H9 (cell line): ENCODE results near the gene APOL4. TPM values are rescaled to one million over a fixed set of nuclear protein-coding genes. Genes with fewer than 3 reads are reported as not detected.
"Not testable (repeated sequence)": the region's sequence is repeated elsewhere in the genome, so short reads cannot be mapped to it uniquely, and the experiment has no call there.

ENCODE experiments used
- DNase-seq: peaks from one replicate; pipeline ENCODE4 v3.0.0-alpha.2; 2017
- H2AFZ ChIP-seq: one replicate; pipeline ENCODE4 v1.6.1; 2013; ENCODE audit warnings: mild to moderate bottlenecking, low read length, control low read depth, moderate library complexity
- H2AK5ac ChIP-seq: 2 replicates; pipeline ENCODE4 v1.6.1; 2013; ENCODE audit warnings: low read length, control low read depth, mixed read lengths; ENCODE audit not compliant: insufficient read length
- H2BK120ac ChIP-seq: one replicate; pipeline ENCODE4 v1.6.1; 2013; ENCODE audit warnings: low read depth, mild to moderate bottlenecking, low read length, control low read depth, inconsistent platforms; ENCODE audit not compliant: poor library complexity, severe bottlenecking
- H2BK12ac ChIP-seq: 2 replicates; pipeline ENCODE4 v1.6.1; 2013; ENCODE audit warnings: low read length, control low read depth, mixed read lengths, low read depth; ENCODE audit not compliant: insufficient read length
- H2BK15ac ChIP-seq: 2 replicates; pipeline ENCODE4 v1.6.1; 2013; ENCODE audit warnings: low read depth, low read length, control low read depth
- H2BK20ac ChIP-seq: one replicate; pipeline ENCODE4 v1.6.1; 2013; ENCODE audit warnings: low read depth, mild to moderate bottlenecking, low read length, control low read depth, inconsistent platforms; ENCODE audit not compliant: poor library complexity, severe bottlenecking
- H2BK5ac ChIP-seq: 2 replicates; pipeline ENCODE4 v1.6.1; 2013; ENCODE audit warnings: low read length, control low read depth, mixed read lengths; ENCODE audit not compliant: insufficient read length
- H3K14ac ChIP-seq: 2 replicates; pipeline ENCODE4 v1.6.1; 2013; ENCODE audit warnings: low read length, control low read depth; ENCODE audit not compliant: insufficient read depth
- H3K18ac ChIP-seq: 2 replicates; pipeline ENCODE4 v1.6.1; 2013; ENCODE audit warnings: low read depth, mild to moderate bottlenecking, mixed read lengths, low read length, control low read depth; ENCODE audit not compliant: insufficient read length
- H3K23ac ChIP-seq: 2 replicates; pipeline ENCODE4 v1.6.1; 2013; ENCODE audit warnings: low read length, control low read depth, mixed read lengths, low read depth; ENCODE audit not compliant: insufficient read length
- H3K23me2 ChIP-seq: 2 replicates; pipeline ENCODE4 v1.6.1; 2013; ENCODE audit warnings: low read depth, mild to moderate bottlenecking, mixed read lengths, low read length, control low read depth; ENCODE audit not compliant: insufficient read length, poor library complexity, severe bottlenecking
- H3K27ac ChIP-seq: 2 replicates; pipeline ENCODE4 v1.5.1; 2013; ENCODE audit warnings: low read length, control low read depth, mixed read lengths, low read depth; ENCODE audit not compliant: insufficient read length
- H3K27me3 ChIP-seq: 2 replicates; pipeline ENCODE4 v1.6.1; 2013; ENCODE audit warnings: low read length, control low read depth, inconsistent platforms; ENCODE audit not compliant: insufficient read depth
- H3K4ac ChIP-seq: 2 replicates; pipeline ENCODE4 v1.6.1; 2013; ENCODE audit warnings: low read depth, mild to moderate bottlenecking, control low read depth, inconsistent platforms, low read length, moderate library complexity
- H3K4me1 ChIP-seq: 2 replicates; pipeline ENCODE4 v1.6.1; 2013; ENCODE audit warnings: low read length, control low read depth, inconsistent platforms; ENCODE audit not compliant: insufficient read depth
- H3K4me2 ChIP-seq: 2 replicates; pipeline ENCODE4 v1.6.1; 2013; ENCODE audit warnings: low read length, control low read depth, mixed read lengths; ENCODE audit not compliant: insufficient read length, insufficient read depth
- H3K56ac ChIP-seq: 2 replicates; pipeline ENCODE4 v1.6.1; 2013; ENCODE audit warnings: low read depth, mild to moderate bottlenecking, mixed read lengths, low read length, control low read depth; ENCODE audit not compliant: insufficient read length
- H3K79me1 ChIP-seq: 2 replicates; pipeline ENCODE4 v1.6.1; 2013; ENCODE audit warnings: low read depth, mild to moderate bottlenecking, moderate library complexity, low read length, control low read depth, inconsistent platforms; ENCODE audit not compliant: insufficient read depth, poor library complexity, severe bottlenecking
- H3K79me2 ChIP-seq: 2 replicates; pipeline ENCODE4 v1.6.1; 2013; ENCODE audit warnings: low read length, control low read depth, inconsistent platforms; ENCODE audit not compliant: insufficient read depth
- H3K9ac ChIP-seq: 2 replicates; pipeline ENCODE4 v1.6.1; 2013; ENCODE audit warnings: low read length, control low read depth, mixed read lengths; ENCODE audit not compliant: insufficient read length; ENCODE audit errors: extremely low read depth
- H3K9me3 ChIP-seq: one replicate; pipeline ENCODE4 v1.6.1; 2013; ENCODE audit warnings: low read depth, low read length, inconsistent platforms; ENCODE audit not compliant: control insufficient read depth
- H3T11ph ChIP-seq: one replicate; pipeline ENCODE4 v1.6.1; 2013; ENCODE audit warnings: mild to moderate bottlenecking, low read length, control low read depth, inconsistent platforms
- H4K20me1 ChIP-seq: one replicate; pipeline ENCODE4 v1.6.1; 2013; ENCODE audit not compliant: control insufficient read depth, insufficient read length, insufficient read depth
- H4K5ac ChIP-seq: 2 replicates; pipeline ENCODE4 v1.6.1; 2013; ENCODE audit warnings: low read depth, mild to moderate bottlenecking, mixed read lengths, low read length, control low read depth; ENCODE audit not compliant: insufficient read length
- H4K8ac ChIP-seq: replicated peaks from 2 replicates; pipeline ENCODE4 v1.6.1; 2013; ENCODE audit warnings: low read length, control low read depth, mixed read lengths, low read depth; ENCODE audit not compliant: insufficient read length
- H4K91ac ChIP-seq: 2 replicates; pipeline ENCODE4 v1.6.1; 2013; ENCODE audit warnings: low read depth, mild to moderate bottlenecking, moderate library complexity, mixed read lengths, low read length, control low read depth; ENCODE audit not compliant: insufficient read length
- H3K27ac Mint-ChIP-seq, 3 experiments: 2 replicates in 2 of 3; 3 replicates in 1 of 3; pipeline ENCODE4 v1.8.0; 2020 to 2021; ENCODE audit warnings: mixed read lengths in 3 of 3, mild to moderate bottlenecking in 1 of 3, moderate library complexity in 1 of 3
- H3K27me3 Mint-ChIP-seq: 2 replicates; pipeline ENCODE4 v1.8.0; 2021; ENCODE audit warnings: low read depth, mild to moderate bottlenecking, moderate library complexity, mixed read lengths
- H3K36me3 Mint-ChIP-seq, 3 experiments: 2 replicates in 2 of 3; 3 replicates in 1 of 3; pipeline ENCODE4 v1.8.0; 2020 to 2021; ENCODE audit warnings: low read depth in 3 of 3, mixed read lengths in 3 of 3; ENCODE audit not compliant: insufficient read depth in 1 of 3
- H3K4me1 Mint-ChIP-seq, 2 experiments: 2 replicates each; pipeline ENCODE4 v1.8.0; 2020; ENCODE audit warnings: mixed read lengths in 2 of 2
- H3K4me3 Mint-ChIP-seq, 2 experiments: 2 replicates in 1 of 2; 3 replicates in 1 of 2; pipeline ENCODE4 v1.8.0; 2020 to 2021; ENCODE audit warnings: mild to moderate bottlenecking in 2 of 2, mixed read lengths in 2 of 2, moderate library complexity in 1 of 2
- H3K9me3 Mint-ChIP-seq, 2 experiments: 2 replicates in 1 of 2; 3 replicates in 1 of 2; pipeline ENCODE4 v1.8.0; 2020; ENCODE audit warnings: mild to moderate bottlenecking in 2 of 2, mixed read lengths in 2 of 2, moderate library complexity in 1 of 2
- WGBS: extraction: QIAGEN DNeasy Blood & Tissue Kit; methylation state at CpG from one replicate; pipeline ENCODE4 v1.1.7; 2013; ENCODE audit warnings: missing lambda C conversion rate, low lambda C conversion rate, mixed read lengths; ENCODE audit not compliant: insufficient read length; ENCODE audit errors: extremely low coverage; 5-methylcytosine and 5-hydroxymethylcytosine counted together
- total RNA-seq: library from RNA; stranded (reverse); gene quantifications from 2 replicates; pipeline ENCODE4 v1.2.1, GENCODE V29; 2021

Gene APOL4
- total RNA-seq, 1 experiment from 2014 or later, result not detected

GRCh38 chr22:36202906-36203305, 1.3 kb upstream of the APOL4 start:
- H2BK120ac ChIP-seq, H3K14ac ChIP-seq, H2AFZ ChIP-seq, H4K8ac ChIP-seq, H3K79me2 ChIP-seq, H2AK5ac ChIP-seq, H3T11ph ChIP-seq, H3K23ac ChIP-seq, H3K9me3 ChIP-seq, DNase-seq, H3K4me2 ChIP-seq, H3K18ac ChIP-seq, H3K4me3 Mint-ChIP-seq, H4K5ac ChIP-seq, H3K27me3 ChIP-seq, H3K27ac ChIP-seq, H3K36me3 Mint-ChIP-seq, H2BK20ac ChIP-seq, H2BK12ac ChIP-seq, H3K23me2 ChIP-seq, H3K27ac Mint-ChIP-seq, H3K9me3 Mint-ChIP-seq, H2BK5ac ChIP-seq, H2BK15ac ChIP-seq, H3K4me1 ChIP-seq, H4K91ac ChIP-seq, H3K56ac ChIP-seq, H3K27me3 Mint-ChIP-seq, H3K79me1 ChIP-seq, H4K20me1 ChIP-seq, H3K9ac ChIP-seq, H3K4ac ChIP-seq: not testable (repeated sequence)
- WGBS, result no CpG with 5 or more reads among the region's 8 CpGs
- peaks cover 22 to 39% of the 10 kb centered on the region in 2 experiments for H3K4me1 Mint-ChIP-seq

DNA sequence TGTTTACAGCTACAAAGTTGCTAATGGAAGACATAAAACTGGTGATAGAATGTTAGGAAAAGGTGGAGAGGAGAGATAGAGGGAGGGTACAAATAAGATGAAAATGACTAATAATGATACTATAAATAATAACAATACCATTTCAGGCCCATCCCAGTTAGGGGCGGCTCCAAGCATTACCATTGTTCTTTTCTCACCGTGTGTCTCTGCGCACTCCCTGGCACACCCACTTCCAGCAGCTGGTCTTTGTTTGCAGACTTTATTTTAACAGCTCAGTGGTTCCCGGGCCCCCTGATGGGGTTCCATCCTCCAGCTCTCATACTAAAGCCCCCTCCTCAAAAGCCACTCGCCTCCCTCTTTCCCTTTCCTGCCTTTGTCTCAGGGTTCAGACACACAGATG, 584 bp downstream of the APOL4 start:
- H3K4ac ChIP-seq, H3K4me3 Mint-ChIP-seq, H3K18ac ChIP-seq, H3K4me1 ChIP-seq, H4K5ac ChIP-seq, H2AFZ ChIP-seq, H3K27me3 ChIP-seq, H3K14ac ChIP-seq, H3K27me3 Mint-ChIP-seq, DNase-seq, H3K23me2 ChIP-seq, H4K91ac ChIP-seq, H2BK12ac ChIP-seq, H3K9me3 ChIP-seq, H2AK5ac ChIP-seq, H3K4me2 ChIP-seq, H4K8ac ChIP-seq, H3K56ac ChIP-seq, H2BK120ac ChIP-seq, H2BK20ac ChIP-seq, H3K23ac ChIP-seq, H3K9ac ChIP-seq, H3K27ac Mint-ChIP-seq, H2BK15ac ChIP-seq, H2BK5ac ChIP-seq, H3K36me3 Mint-ChIP-seq, H3K9me3 Mint-ChIP-seq, H3T11ph ChIP-seq, H3K27ac ChIP-seq, H3K79me1 ChIP-seq, H3K79me2 ChIP-seq, H4K20me1 ChIP-seq: not testable (repeated sequence)
- WGBS, result no CpG with 5 or more reads among the region's 5 CpGs
- H3K4me1 Mint-ChIP-seq, result peaks cover 41 to 58% of the 10 kb centered on the region in 2 experiments
